Forelimb muscle (tissue), 1 donor: ENCODE data around the gene PRPF38B. TPM values are rescaled to one million over a fixed set of nuclear protein-coding genes. Genes with fewer than 3 reads are reported as not detected.
"Not testable (repeated sequence)": the region's sequence is repeated elsewhere in the genome, so short reads cannot be mapped to it uniquely, and the experiment has no call there.

Source experiments
- DNase-seq: peaks from one replicate; pipeline ENCODE4 v3.0.0-alpha.2; 2013; ENCODE audit warnings: low read depth
- polyA plus RNA-seq: library from polyadenylated mRNA; unstranded; fragments of 120-200 nt; gene quantifications from one replicate; pipeline ENCODE4 v1.2.1, GENCODE V29; 2013; ENCODE audit not compliant: insufficient read length

The PRPF38B gene
- polyA plus RNA-seq, 1 donor, result 46.9 TPM

DNA sequence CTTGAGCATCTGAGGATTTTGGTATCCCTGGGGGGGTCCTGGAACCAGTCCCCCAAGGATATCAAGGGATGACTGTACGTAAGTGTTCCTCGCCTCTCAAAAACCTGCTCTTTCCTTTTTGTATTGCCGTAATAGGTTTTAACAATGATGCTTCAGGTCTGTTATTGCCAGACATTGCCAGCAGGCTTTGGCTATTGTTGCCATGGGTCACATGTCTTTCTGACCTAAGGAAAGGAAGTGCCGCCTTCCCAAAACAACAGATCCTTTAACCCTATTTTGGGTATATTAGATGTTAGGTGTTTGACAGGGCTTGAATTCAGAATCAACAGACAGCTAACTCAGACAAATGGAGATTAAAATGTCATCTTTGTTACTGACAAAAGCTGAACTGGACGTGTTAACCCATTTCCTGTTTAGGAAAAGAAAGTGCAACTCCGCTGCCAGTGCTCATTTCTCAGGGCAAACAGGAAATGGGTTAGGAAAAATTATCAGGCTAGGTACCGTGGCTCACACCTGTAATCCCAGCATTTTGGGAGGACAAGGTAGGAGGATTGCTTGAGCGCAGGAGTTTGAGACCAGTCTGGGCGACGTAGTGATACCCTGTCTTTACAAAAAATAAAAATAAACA is 12.4 kb upstream of the PRPF38B start:
- DNase-seq, result no peak

GRCh38 chr1:108681701-108682100 is 10.4 kb upstream of the PRPF38B start:
- DNase-seq, result not testable (repeated sequence)

DNA sequence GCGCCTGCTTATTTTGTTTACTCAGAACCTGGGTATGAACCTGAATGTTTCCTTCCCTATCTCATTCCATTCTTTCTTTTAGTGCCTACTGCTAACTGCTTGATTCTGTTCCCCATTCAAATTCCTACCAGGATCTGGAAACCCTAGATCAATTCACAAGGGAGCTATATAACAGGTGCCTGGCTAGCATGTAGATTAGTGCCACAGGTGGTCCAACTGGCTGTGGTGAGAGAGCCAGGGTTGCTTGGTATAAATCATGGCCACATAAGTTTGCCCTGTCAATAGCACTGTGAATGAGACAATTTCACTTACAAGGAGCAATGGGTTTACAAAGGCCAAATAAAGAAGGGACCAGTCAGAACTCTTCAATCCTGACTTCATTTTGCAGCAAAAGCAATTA is 6.6 kb upstream of the PRPF38B start:
- DNase-seq, result no peak

DNA sequence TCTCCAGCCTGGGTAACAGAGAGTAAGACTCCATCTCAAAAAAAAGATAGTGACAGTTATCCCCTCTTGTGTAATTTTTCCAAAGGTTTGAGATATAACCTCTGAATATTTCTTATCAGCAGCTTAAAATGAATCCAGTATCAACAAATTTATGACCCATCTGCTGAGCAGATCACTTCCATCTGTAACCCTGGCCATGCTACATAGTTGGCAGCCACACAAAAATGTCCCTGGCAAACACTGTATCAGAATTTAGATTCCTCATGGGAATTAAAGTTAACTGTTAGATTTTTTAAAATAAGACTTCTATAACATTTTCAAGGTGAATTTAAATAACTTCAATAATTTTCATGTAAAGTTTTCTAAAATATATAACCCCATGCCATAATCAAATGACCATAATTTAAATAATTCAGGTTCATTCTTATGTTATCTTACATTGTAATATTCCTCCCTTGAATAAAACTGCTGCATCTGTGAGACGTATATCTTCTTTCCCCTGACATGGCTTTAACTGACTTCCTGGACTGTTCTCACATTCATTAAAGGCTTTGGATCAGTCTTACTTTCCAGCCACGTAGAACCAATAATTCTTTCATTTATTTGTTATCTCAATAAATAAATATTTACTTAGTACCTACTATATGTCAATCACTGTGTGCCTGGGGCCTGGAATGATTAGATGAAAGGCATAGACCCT is 5.3 kb upstream of the PRPF38B start:
- DNase-seq, result no peak

DNA sequence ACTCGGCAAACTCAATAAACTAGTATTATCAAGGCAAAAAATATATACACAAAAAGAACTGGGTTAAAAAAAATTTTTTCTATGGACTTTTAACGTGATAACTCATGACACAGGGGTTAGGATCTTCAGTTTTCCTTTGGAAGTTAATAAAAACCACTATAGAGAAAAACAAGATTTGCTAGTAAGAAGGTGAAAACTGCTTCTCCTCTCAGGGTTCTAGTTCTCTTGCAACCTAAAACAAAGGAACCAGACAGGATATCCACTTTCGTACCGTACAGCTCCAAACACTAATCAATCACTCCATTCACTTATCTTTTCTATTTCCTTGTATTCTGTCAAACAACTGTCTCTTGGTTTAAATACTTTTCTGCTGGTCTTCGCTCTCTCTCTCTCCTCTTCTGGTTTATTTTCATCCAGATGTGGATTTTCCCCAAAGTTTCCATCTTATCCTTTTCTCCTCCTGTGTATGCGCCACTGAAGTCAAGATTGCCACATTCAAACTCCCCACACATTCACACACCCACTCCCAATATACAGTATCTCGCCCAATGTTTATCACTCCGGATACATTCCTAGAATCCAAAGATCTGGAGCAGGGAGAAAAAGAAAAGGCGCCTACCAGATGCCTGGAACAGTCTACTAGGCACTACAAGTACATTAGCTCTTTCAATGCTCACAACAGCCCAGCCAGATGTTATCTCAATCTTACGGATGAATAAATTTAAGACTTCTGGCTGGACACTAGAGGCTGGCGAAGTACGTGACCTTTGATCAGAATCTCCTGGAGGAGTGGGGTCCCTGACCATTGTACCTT is 775 bp upstream of the PRPF38B start:
- DNase-seq, result no peak

DNA sequence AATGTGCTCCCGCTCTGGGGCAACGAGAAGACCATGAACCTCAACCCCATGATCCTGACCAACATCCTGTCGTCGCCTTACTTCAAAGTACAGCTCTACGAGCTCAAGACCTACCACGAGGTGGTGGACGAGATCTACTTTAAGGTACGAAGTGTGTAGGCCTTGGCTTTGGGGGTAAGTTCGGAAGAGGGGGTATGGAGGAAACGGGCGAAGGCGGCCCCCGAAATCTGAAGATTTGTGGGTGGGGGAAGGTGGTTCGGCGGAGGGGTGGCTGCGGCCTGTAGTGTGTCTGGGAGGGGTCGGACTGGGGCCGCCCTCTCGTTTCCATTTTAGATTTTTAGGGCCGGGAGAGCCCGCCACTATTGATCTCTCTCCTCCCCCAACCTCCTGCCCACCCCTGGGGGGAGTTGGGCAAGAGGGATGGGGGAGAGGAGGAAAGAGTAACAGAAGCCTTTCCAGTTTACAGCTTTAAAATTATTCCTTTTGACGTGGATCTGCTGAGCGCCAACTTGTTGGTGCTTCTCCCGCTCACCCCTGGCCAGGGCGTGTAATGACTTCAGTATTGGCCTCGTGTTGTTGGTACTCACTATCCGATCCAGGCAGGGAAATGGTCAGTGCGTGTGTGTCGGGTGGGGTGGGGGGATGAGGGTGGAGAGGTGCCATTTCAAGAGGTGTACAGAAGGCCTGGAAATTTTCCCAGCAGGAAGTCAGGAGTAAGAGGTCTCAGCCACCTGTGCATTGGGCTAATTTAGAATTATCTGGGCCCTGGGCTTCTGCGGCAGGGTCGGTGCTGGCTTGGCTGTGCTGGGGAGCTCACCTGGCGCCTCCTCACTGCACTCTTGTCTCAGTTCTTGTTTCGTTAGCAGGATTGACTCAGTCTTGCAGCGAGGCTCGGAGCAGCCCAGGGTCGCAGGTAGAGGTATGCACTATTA is 880 bp downstream of the PRPF38B start:
- DNase-seq, result peak; percentile 58

DNA sequence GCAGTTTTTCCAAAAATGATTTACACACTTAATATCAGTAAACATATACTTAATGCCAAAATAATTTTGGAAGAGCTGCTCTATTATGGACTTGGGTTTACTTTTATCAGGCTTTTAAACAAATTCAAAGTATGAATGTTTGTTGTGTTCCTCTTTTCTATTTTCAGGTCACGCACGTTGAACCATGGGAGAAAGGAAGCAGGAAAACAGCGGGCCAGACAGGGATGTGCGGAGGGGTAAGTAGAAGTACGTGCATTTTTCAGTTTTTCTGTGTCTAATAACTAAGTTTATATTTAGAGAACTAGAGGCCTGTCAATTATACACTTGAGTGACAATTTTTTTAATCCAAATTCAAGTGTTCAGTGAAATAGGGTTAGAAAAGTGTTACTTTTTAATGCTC is 3.4 kb downstream of the PRPF38B start:
- DNase-seq, result no peak

DNA sequence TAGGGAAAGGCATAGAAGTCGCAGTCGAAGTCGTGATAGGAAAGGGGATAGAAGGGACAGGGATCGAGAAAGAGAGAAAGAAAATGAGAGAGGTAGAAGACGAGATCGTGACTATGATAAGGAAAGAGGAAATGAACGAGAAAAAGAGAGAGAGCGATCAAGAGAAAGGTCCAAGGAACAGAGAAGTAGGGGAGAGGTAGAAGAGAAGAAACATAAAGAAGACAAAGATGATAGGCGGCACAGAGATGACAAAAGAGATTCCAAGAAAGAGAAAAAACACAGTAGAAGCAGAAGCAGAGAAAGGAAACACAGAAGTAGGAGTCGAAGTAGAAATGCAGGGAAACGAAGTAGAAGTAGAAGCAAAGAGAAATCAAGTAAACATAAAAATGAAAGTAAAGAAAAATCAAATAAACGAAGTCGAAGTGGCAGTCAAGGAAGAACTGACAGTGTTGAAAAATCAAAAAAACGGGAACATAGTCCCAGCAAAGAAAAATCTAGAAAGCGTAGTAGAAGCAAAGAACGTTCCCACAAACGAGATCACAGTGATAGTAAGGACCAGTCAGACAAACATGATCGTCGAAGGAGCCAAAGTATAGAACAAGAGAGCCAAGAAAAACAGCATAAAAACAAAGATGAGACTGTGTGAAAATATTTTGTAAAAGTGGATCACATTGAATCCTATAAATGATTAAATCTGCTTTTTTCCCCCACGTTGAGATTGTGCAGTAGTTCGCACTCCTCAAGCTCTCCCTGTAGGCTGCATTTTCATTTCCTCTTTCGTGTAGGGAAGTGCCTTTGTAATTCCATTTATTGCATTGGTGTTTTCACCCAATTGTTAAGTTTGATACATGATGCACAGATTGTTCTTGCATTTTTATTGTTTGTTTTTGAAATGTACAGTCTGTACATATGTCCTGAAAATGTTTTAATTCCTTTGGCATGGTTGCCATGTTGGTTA is 7.5 kb downstream of the PRPF38B start:
- DNase-seq, result no peak

GRCh38 chr1:108701176-108701849 is 9.2 kb downstream of the PRPF38B start:
- DNase-seq, result no peak

GRCh38 chr1:108702109-108702508 is 10.0 kb downstream of the PRPF38B start:
- not testable (repeated sequence) for DNase-seq

DNA sequence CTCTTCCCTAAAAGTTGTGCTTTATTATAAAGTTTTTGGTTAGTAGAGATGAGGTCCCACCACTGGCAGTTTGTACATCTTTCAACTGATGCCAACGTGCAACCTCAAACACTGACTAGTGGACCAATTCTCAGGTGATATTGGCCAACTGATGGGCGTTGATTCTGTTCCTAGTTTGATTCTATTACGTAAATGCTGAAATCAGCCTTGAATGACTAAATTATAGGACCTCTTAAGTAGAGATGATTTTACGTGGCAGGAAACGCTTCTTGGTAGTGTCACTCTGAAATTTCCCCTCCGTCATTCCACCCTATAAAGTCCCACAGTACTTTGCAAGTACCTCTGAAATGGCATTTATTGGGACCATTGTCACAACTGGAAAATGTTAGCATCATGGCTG is 11.8 kb downstream of the PRPF38B start:
- DNase-seq, result no peak

- no peak for DNase-seq
These were observed 12.4 kb downstream of the PRPF38B start for GRCh38 chr1:108704496-108704895.

DNA sequence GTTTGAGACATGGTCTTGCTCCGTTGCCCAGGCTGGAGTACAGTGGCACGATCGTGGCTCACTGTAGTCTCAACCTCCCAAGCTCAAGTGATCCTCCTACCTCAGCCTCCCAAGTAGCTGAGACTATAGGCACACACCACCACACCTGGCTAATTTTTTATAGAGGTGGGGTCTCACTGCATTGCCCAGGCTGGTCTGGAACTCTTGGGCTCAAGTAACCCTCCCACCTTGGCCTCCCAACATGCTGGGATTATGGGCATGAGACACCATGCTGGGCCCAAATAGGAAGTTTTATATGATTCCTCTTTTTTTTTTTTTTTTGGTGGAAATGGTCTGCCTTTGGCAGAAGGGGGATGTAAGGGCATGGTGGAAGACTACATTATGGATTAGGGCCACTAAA is 14.5 kb downstream of the PRPF38B start:
- DNase-seq, result no peak

- no peak for DNase-seq
These were observed 16.9 kb downstream of the PRPF38B start for GRCh38 chr1:108708691-108709660.

DNA sequence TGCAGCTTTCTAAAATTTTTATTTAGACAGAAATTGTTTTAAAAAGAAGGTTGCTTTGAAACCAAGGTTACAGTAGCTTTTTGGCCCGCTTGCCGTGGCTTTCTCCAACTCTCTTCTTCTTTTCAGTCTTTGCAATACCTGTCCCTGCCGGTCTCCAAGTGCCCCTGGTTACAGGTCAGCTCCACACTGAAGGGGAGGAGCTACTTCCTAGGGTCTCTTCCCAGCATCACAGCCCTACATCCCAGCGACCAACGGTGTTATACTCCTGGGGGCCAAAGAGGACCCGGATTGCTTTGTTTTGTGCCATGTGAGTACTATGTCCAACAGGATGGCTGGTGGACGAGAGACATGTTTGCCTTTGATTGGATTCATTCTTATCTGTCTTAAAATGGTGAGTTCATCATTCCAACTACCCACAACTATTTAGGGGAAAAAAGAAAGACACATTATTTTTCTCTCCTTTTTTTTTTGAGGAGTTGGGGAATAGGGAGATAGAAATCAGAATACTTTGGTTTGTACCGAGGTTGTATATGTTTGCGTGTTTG is 20.6 kb downstream of the PRPF38B start, which contains the start of gene FNDC7:
TSS of gene FNDC7 (plus strand) at position 303 of the 545 bp plus-strand sequence. CDS start at position 329, 26 bp downstream.
- no peak for DNase-seq

GRCh38 chr1:108715932-108716331 is 23.8 kb downstream of the PRPF38B start:
- no peak for DNase-seq

DNA sequence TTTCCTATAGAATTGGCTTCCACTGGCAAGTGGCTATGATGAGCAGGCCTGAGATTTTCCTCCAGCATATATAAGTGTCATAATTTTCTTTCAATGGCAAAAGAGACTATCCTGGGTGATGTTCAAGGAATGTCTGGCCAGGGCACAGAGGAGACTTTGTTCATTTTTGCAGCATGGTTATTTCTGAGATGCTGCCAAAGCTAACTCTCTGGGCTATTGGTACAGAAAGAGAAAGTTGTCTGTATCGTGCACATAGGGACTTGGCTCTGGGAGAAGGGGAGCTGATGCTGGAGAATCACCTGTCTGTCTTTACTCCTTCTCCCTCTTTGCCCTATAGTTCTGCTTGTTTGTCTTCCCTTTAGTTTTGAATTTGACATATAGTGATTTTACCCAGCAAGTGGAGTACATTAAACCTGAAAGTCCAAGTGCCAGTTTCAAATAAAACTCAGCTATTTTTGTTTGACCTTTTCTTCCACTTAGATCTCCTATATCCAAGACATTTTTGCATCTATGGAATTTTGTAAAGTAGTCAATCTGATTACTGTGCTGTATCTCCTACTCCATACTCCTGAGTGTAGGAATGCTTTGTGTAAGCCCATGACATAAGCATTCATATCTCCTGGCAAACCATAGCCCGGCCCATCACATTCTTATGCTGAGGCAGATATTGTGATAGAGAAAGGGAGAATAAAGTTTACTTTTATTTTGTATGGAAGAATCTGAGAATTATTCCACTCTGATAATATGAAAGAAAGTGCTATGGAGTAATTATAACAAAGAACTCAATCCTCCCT is 24.5 kb downstream of the PRPF38B start:
- DNase-seq, result no peak
